OCI-LY1 (cell line): Measurements from ENCODE around the gene RIN3.

Source experiments
- EZH2 ChIP-seq: fragments of 200-600 bp; sonication (generic), shearing (Covaris generic); IDR thresholded peaks from 2 replicates; pipeline ENCODE4 v1.8.0; 2017; ENCODE audit warnings: borderline replicate concordance, mixed run types, mild to moderate bottlenecking, antibody characterized with exemption, low read length, moderate library complexity, mixed read lengths
- TF ChIP-seq, protein P1 (sequence below): fragments of 200-600 bp; sonication (generic), shearing (Covaris generic); IDR thresholded peaks from 2 replicates; pipeline ENCODE4 v1.5.1; 2017; ENCODE audit warnings: mild to moderate bottlenecking, antibody characterized with exemption, low read length, moderate library complexity, mixed read lengths

DNA sequence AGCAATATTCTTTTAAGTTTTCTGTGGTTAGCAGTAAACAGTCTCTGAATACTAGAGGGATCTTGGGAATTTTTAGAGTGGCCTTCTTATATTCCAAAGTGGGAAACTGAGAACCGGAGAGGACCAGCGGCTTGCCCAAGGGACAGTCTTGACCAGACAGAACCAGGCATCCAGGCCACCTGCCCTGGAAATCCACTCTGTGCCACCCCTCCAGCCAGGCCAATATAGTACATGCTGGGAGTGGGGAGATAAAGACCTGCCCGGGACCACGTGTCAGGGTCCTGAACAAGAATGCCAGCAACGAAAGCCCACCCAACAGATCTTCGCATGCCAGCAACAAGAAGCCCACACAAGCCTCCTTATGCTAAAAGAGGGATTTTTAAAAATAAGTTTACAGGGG is 49.4 kb upstream of the RIN3 start:
- TF ChIP-seq, protein P1, sequence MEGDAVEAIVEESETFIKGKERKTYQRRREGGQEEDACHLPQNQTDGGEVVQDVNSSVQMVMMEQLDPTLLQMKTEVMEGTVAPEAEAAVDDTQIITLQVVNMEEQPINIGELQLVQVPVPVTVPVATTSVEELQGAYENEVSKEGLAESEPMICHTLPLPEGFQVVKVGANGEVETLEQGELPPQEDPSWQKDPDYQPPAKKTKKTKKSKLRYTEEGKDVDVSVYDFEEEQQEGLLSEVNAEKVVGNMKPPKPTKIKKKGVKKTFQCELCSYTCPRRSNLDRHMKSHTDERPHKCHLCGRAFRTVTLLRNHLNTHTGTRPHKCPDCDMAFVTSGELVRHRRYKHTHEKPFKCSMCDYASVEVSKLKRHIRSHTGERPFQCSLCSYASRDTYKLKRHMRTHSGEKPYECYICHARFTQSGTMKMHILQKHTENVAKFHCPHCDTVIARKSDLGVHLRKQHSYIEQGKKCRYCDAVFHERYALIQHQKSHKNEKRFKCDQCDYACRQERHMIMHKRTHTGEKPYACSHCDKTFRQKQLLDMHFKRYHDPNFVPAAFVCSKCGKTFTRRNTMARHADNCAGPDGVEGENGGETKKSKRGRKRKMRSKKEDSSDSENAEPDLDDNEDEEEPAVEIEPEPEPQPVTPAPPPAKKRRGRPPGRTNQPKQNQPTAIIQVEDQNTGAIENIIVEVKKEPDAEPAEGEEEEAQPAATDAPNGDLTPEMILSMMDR: no peak
- no peak for TF ChIP-seq EZH2
